ENCODE data around the gene PAX1.
A peak's percentile ranks its signal among the peaks of the same experiment; 100 is the strongest.

PAX1 gene

GRCh38 chr20:21705575-21706260 lies at the start of gene PAX1:
TSS of gene PAX1 (plus strand) at chr20:21705664. CDS start at chr20:21705713, 49 bp downstream.
- DNase-seq, result peak; percentile 52

- no peak for DNase-seq
These were observed 49.0 kb upstream of the PAX1 start for GRCh38 chr20:21656308-21657067.

GRCh38 chr20:21661488-21662055 lies 43.9 kb upstream of the PAX1 start:
- no peak for DNase-seq

- DNase-seq, result no peak
These were observed 42.0 kb upstream of the PAX1 start for GRCh38 chr20:21663465-21663864.

- no peak for DNase-seq
These were observed 39.6 kb upstream of the PAX1 start for GRCh38 chr20:21665687-21666446.

- DNase-seq, result no peak
These were observed 35.3 kb upstream of the PAX1 start for GRCh38 chr20:21670126-21670525.

GRCh38 chr20:21670981-21671380 lies 34.5 kb upstream of the PAX1 start:
- no peak for DNase-seq

- no peak for DNase-seq
These were observed 28.2 kb upstream of the PAX1 start for GRCh38 chr20:21677261-21677660.

GRCh38 chr20:21677781-21678180 lies 27.7 kb upstream of the PAX1 start:
- no peak for DNase-seq

- no peak for DNase-seq
These were observed 24.1 kb upstream of the PAX1 start for GRCh38 chr20:21681234-21681921.

- peak; percentile 8 for DNase-seq
These were observed 23.5 kb upstream of the PAX1 start for GRCh38 chr20:21681922-21682318.

- peak; percentile 33 for DNase-seq
These were observed 22.9 kb upstream of the PAX1 start for GRCh38 chr20:21682521-21682954.

GRCh38 chr20:21684671-21685070 lies 20.8 kb upstream of the PAX1 start:
- DNase-seq, result no peak

GRCh38 chr20:21685981-21686380 lies 19.5 kb upstream of the PAX1 start:
- DNase-seq, result no peak

- no peak for DNase-seq
These were observed 12.1 kb upstream of the PAX1 start for GRCh38 chr20:21693322-21693721.

GRCh38 chr20:21698494-21699215 lies 6.8 kb upstream of the PAX1 start:
- DNase-seq, result peak; percentile 22

GRCh38 chr20:21699216-21699508 lies 6.3 kb upstream of the PAX1 start:
- DNase-seq, result no peak

- peak; percentile 77 for DNase-seq
These were observed 4.1 kb upstream of the PAX1 start for GRCh38 chr20:21701171-21701876.

GRCh38 chr20:21702016-21702415 lies 3.4 kb upstream of the PAX1 start:
- DNase-seq, result peak; percentile 61

- DNase-seq, result peak; percentile 95
These were observed 2.7 kb upstream of the PAX1 start for GRCh38 chr20:21702553-21703470.

Measured in retina (tissue), 1 donor.